ENCODE data around the gene LRRC31. TPM values are rescaled to one million over a fixed set of nuclear protein-coding genes. Genes with fewer than 3 reads are reported as not detected.

The LRRC31 gene
- total RNA-seq, result not detected in 2 replicates

GRCh38 chr3:169869484-169870220 lies at the start of gene LRRC31:
TSS of gene LRRC31 (minus strand) at chr3:169869935. CDS start at chr3:169869807, 128 bp downstream.
- no peak within 1 kb of the TSS for H3K4me2 ChIP-seq (ENCODE audit: insufficient read depth, low read length)
- H3K27ac ChIP-seq (ENCODE audit: low read depth, low read length), result no peak within 1 kb of the TSS
- H3K4me1 ChIP-seq (ENCODE audit: insufficient read depth, low read length), result no peaks in the 10 kb centered on the region
- no peak for DNase-seq (ENCODE audit: insufficient read length, low spot score, missing footprints)
- no peak within 1 kb of the TSS for H3K4me3 ChIP-seq (ENCODE audit: insufficient read depth, low read length)
- H2AFZ ChIP-seq (ENCODE audit: low read length), result no peak within 1 kb of the TSS
- H3K9me3 ChIP-seq (ENCODE audit: low read depth, low read length), result no peaks in the 10 kb centered on the region
- peaks cover 12% of the 10 kb centered on the region for H3K27me3 ChIP-seq (ENCODE audit: insufficient read depth, low read length)
- H4K20me1 ChIP-seq (ENCODE audit: insufficient read depth, low read length), result no peaks in the 10 kb centered on the region
- H3K79me2 ChIP-seq (ENCODE audit: insufficient read depth, low read length), result no peaks in the 10 kb centered on the region
- no peaks in the 10 kb centered on the region for H3K36me3 ChIP-seq (ENCODE audit: insufficient read depth, low read length)
- TF ChIP-seq CTCF (IDR thresholded peaks at IDR 0.05; ENCODE audit: extremely low read depth, low read depth, low read length), result no peak

GRCh38 chr3:169914321-169914720 lies 44.6 kb upstream of the LRRC31 start:
- H3K4me3 ChIP-seq (ENCODE audit: insufficient read depth, low read length), result no peak overlapping the region
- H3K36me3 ChIP-seq (ENCODE audit: insufficient read depth, low read length), result no peaks in the 10 kb centered on the region
- no peak for DNase-seq (ENCODE audit: insufficient read length, low spot score, missing footprints)
- H3K79me2 ChIP-seq (ENCODE audit: insufficient read depth, low read length), result no peaks in the 10 kb centered on the region
- H2AFZ ChIP-seq (ENCODE audit: low read length), result no peak overlapping the region
- no peaks in the 10 kb centered on the region for H3K9me3 ChIP-seq (ENCODE audit: low read depth, low read length)
- TF ChIP-seq CTCF (IDR thresholded peaks at IDR 0.05; ENCODE audit: extremely low read depth, low read depth, low read length), result no peak
- H3K4me2 ChIP-seq (ENCODE audit: insufficient read depth, low read length), result no peak overlapping the region
- no peaks in the 10 kb centered on the region for H3K4me1 ChIP-seq (ENCODE audit: insufficient read depth, low read length)
- H3K27ac ChIP-seq (ENCODE audit: low read depth, low read length), result no peak overlapping the region
- no peaks in the 10 kb centered on the region for H4K20me1 ChIP-seq (ENCODE audit: insufficient read depth, low read length)
- no peaks in the 10 kb centered on the region for H3K27me3 ChIP-seq (ENCODE audit: insufficient read depth, low read length)

GRCh38 chr3:169913323-169913722 lies 43.6 kb upstream of the LRRC31 start:
- Histone ChIP-seq H2AFZ (ENCODE audit: low read length) (no peak overlapping the region), H3K27ac (ENCODE audit: low read depth, low read length) (no peak overlapping the region), H3K4me2 (ENCODE audit: insufficient read depth, low read length) (no peak overlapping the region), H3K36me3 (ENCODE audit: insufficient read depth, low read length) (no peaks in the 10 kb centered on the region), H3K9me3 (ENCODE audit: low read depth, low read length) (no peaks in the 10 kb centered on the region), H3K4me1 (ENCODE audit: insufficient read depth, low read length) (no peaks in the 10 kb centered on the region), H3K79me2 (ENCODE audit: insufficient read depth, low read length) (no peaks in the 10 kb centered on the region), H3K27me3 (ENCODE audit: insufficient read depth, low read length) (no peaks in the 10 kb centered on the region), H3K4me3 (ENCODE audit: insufficient read depth, low read length) (no peak overlapping the region), H4K20me1 (ENCODE audit: insufficient read depth, low read length) (no peaks in the 10 kb centered on the region)
- no peak for DNase-seq (ENCODE audit: insufficient read length, low spot score, missing footprints)
- TF ChIP-seq CTCF (IDR thresholded peaks at IDR 0.05; ENCODE audit: extremely low read depth, low read depth, low read length), result no peak

- Histone ChIP-seq H4K20me1 (ENCODE audit: insufficient read depth, low read length) (no peaks in the 10 kb centered on the region), H3K4me2 (ENCODE audit: insufficient read depth, low read length) (no peak within 1 kb of the TSS), H3K36me3 (ENCODE audit: insufficient read depth, low read length) (no peaks in the 10 kb centered on the region), H3K4me1 (ENCODE audit: insufficient read depth, low read length) (no peaks in the 10 kb centered on the region), H3K27ac (ENCODE audit: low read depth, low read length) (no peak within 1 kb of the TSS), H3K27me3 (ENCODE audit: insufficient read depth, low read length) (no peaks in the 10 kb centered on the region), H3K4me3 (ENCODE audit: insufficient read depth, low read length) (no peak within 1 kb of the TSS), H2AFZ (ENCODE audit: low read length) (no peak within 1 kb of the TSS), H3K9me3 (ENCODE audit: low read depth, low read length) (no peaks in the 10 kb centered on the region), H3K79me2 (ENCODE audit: insufficient read depth, low read length) (no peaks in the 10 kb centered on the region)
- TF ChIP-seq CTCF (IDR thresholded peaks at IDR 0.05; ENCODE audit: extremely low read depth, low read depth, low read length), result no peak
- DNase-seq (ENCODE audit: insufficient read length, low spot score, missing footprints), result no peak
Observed at GRCh38 chr3:169911272-169911671, 41.5 kb upstream of the LRRC31 start, which contains the start of gene SAMD7. TSS of gene SAMD7 (plus strand) at chr3:169911572. CDS start at chr3:169919499, 7,927 bp downstream.
